Fibroblast of villous mesenchyme (primary cell): ENCODE data around the gene IL1RN. TPM values are rescaled to one million over a fixed set of nuclear protein-coding genes. Genes with fewer than 3 reads are reported as not detected.
A peak's percentile ranks its signal among the peaks of the same experiment; 100 is the strongest.

Experiments
- DNase-seq: peaks from one replicate; pipeline ENCODE4 v3.0.0-alpha.2; 2010; ENCODE audit warnings: low read depth
- H3K4me3 ChIP-seq: 2 replicates; pipeline ENCODE4 v1.5.1; 2011; ENCODE audit warnings: low read depth, mild to moderate bottlenecking, low read length
- total RNA-seq: library from RNA; depleted of rRNA; stranded (reverse); fragments of >200 nt; gene quantifications from 2 replicates; pipeline ENCODE4 v1.2.3, GENCODE V29; 2012
- TF ChIP-seq, protein P1 (sequence below): IDR thresholded peaks from 2 replicates; pipeline ENCODE4 v1.5.1; 2012; ENCODE audit warnings: low read depth, mild to moderate bottlenecking, low read length; ENCODE audit not compliant: insufficient read depth

IL1RN gene
- total RNA-seq, 1 donor = not detected

DNA sequence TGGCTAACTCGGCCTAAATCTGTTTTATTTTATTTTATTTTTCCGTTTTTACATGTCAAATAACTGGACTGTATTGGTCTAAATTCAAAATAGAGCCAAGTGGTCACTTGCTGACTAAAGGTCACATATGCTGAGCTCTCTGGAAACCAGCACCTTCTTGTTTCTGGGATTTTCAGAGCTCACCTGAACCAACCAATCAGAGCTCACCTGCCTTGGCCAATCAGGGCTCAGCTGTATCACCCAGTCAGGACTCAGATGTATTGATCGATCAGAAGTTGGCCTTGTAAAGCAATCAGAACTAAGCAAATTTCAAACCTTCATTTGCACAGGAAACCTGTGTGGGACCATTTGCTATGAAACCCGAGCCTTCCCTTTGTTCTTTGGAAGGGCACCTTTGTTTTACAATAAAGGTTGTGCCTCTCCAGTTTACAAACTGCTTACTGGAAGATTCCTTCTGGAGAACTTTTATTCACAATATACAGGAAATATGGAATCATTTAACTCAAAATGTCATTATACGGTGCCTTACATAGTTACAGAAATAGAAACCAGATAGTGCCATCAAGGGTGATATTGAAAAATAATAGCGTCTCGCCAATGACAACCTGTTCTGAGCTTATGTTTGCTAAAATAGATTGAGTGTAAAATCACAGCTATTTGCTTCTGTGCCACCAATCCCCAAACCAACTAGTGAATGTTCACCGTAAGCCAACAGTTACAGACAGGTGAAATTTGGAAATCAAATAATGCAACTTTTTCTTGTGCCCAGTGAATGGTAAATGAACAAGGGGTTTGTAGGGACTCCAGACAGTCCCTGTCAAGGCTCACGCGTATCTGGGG lies 29.1 kb downstream of the IL1RN start:
- H3K4me3 ChIP-seq = no peak overlapping the region
- no peak for DNase-seq
- TF ChIP-seq, protein P1, sequence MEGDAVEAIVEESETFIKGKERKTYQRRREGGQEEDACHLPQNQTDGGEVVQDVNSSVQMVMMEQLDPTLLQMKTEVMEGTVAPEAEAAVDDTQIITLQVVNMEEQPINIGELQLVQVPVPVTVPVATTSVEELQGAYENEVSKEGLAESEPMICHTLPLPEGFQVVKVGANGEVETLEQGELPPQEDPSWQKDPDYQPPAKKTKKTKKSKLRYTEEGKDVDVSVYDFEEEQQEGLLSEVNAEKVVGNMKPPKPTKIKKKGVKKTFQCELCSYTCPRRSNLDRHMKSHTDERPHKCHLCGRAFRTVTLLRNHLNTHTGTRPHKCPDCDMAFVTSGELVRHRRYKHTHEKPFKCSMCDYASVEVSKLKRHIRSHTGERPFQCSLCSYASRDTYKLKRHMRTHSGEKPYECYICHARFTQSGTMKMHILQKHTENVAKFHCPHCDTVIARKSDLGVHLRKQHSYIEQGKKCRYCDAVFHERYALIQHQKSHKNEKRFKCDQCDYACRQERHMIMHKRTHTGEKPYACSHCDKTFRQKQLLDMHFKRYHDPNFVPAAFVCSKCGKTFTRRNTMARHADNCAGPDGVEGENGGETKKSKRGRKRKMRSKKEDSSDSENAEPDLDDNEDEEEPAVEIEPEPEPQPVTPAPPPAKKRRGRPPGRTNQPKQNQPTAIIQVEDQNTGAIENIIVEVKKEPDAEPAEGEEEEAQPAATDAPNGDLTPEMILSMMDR = no peak

DNA sequence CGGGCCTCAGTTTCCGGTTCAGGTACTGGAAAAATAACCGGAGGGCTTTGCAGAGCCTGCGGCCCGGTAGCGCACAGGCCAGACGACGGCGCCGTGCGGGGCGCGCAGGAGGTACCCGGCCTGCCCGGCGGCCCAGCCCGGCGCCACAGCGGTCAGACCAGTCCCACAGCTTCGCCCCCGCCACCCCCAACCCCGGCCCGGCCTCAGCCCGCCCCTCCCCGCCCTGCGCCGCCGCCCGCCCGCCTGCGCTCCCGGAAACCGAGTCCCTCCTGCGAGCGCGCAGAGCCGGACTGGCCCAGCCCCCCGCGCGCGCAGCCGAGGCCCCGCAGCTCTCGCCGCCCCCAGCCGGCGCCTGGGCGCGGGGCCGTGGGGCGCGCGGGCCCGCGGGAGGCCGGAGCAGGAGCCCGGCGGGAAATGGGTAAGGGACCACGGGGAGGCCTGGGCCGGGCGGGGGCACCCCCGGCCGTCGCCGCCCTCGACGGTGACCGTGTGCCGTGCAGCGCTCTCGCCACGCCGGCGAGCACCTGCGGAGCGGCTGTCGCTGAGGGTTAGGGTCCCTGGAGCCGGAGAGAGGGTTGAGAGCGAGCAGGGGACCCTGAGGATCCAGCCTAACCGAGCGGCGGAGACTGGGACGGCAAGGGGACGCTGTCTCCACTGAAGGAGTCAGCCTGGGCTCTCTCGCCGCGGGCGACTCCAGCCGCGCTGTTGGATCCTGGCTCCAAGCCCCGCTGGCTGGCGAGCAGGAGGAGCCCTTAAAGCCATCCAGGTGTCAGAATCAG lies 29.9 kb downstream of the IL1RN start:
- H3K4me3 ChIP-seq = peak overlapping the region; percentile 18
- TF ChIP-seq, protein P1 = no peak
- DNase-seq = no peak

DNA sequence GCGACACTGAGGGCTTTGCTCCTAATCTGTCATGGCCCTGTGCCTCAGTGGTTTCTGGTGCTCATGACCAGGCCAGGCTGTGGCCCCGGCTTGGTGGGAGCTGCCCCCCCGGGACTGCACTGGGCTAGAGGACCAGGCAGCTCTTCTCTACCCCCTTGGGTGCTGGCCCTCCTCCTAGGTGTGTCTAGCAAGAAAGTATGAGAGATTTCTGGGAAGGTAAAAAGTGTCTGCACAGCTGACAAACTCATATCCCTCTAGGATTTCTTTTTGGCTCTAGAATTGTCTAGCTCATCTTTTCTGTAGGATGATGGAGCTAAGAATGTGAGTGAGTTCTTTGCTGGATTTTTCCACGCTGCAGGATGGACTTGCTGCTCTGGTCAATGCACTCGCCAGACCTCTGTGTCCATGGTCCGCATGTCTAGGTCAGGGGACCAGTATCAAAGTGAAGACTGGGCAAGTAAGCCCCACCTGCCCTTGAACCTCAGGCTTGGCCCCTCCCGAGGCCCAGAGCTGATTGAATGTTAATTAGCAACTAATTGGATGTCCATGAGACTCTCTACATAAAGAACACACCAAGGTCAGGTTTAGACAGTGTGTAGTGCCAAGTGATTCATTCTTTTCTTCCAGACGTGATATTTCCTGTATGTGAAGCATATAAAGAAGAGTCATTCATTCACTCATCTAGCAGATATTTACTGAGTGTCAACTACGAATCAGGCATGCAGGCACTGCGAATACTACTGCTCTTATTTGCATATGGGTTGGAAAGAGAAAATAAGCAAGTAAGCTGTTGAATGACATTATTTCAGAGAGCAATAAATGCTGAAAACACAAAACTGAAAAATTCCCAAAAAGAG lies 30.7 kb downstream of the IL1RN start:
- H3K4me3 ChIP-seq = no peak overlapping the region
- DNase-seq = no peak
- TF ChIP-seq, protein P1 = no peak

DNA sequence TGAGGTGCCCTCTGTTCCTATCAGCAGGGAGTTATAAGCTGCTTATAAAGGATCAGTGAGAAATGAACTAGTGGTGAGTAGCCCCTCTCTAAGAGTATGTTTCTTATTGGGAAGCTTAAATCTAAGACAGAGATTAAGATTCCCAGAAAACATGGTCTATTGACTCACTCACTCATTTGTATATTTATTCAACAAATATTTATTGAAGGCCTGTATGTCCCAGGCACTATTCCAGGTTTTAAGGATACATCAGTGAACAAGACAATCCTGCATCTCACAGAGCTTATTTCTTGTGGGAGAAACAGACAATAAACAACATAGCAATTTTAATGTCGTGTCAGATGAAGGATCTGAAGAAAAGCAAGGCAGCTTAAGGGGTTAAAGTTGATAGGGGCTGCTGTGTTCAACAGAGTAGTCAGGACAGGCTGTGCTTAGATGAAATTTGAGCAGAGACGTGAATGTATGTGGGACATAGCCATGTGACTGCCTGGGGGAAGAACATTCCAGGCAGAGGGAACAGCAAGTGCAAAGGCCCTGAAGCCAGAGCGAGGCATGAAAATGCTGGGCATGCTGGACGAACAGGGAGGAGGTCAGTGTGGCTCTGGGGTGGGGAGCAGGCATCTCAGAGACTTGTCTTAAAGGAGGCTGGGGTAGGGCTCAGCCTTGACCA lies 31.6 kb downstream of the IL1RN start:
- TF ChIP-seq, protein P1 = no peak
- DNase-seq = no peak
- H3K4me3 ChIP-seq = no peak overlapping the region

DNA sequence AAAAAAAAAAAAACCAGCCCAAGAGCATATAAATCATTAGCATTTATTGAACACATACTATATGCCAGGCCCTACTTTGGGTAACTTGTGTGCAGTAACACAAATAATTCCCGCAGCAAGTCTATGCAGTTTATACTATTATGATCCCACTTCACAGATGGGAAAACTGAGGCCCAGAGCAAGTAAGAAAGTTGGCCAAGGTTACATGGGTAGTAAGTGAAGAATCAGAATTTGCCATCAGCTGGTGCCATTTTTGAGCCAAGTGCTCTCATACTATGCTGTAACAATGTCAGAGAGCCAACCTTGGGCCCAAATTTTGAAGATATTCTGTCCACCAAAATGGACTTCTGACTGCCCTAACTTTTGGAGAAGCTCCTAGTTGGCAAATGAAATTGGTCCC lies 32.9 kb downstream of the IL1RN start:
- no peak for DNase-seq
- H3K4me3 ChIP-seq = no peak overlapping the region
- TF ChIP-seq, protein P1 = no peak

DNA sequence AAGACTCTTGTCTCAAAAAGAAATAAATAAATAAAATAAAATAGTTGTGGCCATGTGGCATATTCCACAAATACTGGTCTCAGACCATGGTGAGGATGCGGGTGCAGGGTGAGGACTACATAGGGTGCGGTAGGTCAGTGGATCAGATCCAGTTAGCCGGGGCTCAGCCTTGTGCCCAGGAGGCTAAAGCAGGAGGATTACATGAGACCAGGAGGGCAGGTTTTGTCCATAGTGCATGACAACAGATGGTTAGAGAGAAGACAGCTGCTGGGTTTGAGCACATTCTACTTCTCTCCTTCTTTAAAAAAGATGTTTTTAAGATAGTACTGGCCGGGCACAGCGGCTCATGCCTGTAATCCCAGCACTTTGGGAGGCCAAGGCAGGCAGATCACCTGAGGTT lies 33.6 kb downstream of the IL1RN start:
- H3K4me3 ChIP-seq = no peak overlapping the region
- TF ChIP-seq, protein P1 = no peak
- no peak for DNase-seq
